CD8-positive, alpha-beta memory T cell (primary cell): ENCODE measurements around the gene CFAP44. TPM values are rescaled to one million over a fixed set of nuclear protein-coding genes. Genes with fewer than 3 reads are reported as not detected.
"Not testable (repeated sequence)": the region's sequence is repeated elsewhere in the genome, so short reads cannot be mapped to it uniquely, and the experiment has no call there.

ENCODE experiments used
- CTCF ChIA-PET: fragments of 350-600 bp; sonication (Branson Sonifier 250); formaldehyde crosslinking; loops from one replicate; lab custom pipeline; 2021; ENCODE audit warnings: antibody characterized with exemption; lab: Charles Lee
- POLR2A ChIA-PET: fragments of 350-600 bp; sonication (Branson Sonifier 250); formaldehyde crosslinking; loops from one replicate; lab custom pipeline; 2021; ENCODE audit warnings: antibody characterized with exemption; lab: Charles Lee
- DNase-seq, 5 donors: peaks; one replicate each; pipeline versions ENCODE4 v3.0.0 to v3.0.0-alpha.2; 2020 to 2022; ENCODE audit warnings: mixed read lengths in 1 of 5
- H3K27ac ChIP-seq: one replicate; pipeline ENCODE4 v1.7.0; 2013; ENCODE audit warnings: low read depth, mild to moderate bottlenecking, low read length, moderate library complexity
- H3K27me3 ChIP-seq: 2 replicates; pipeline ENCODE4 v1.7.0; 2013; ENCODE audit warnings: low read length, mild to moderate bottlenecking; ENCODE audit not compliant: insufficient read depth, poor library complexity, severe bottlenecking
- H3K36me3 ChIP-seq: 2 replicates; pipeline ENCODE4 v1.7.0; 2013; ENCODE audit warnings: mild to moderate bottlenecking, low read length, moderate library complexity; ENCODE audit not compliant: insufficient read depth
- H3K4me1 ChIP-seq: 2 replicates; pipeline ENCODE4 v1.7.0; 2013; ENCODE audit warnings: mild to moderate bottlenecking, low read length, moderate library complexity; ENCODE audit not compliant: insufficient read depth
- H3K4me3 ChIP-seq: 2 replicates; pipeline ENCODE4 v1.7.0; 2013; ENCODE audit warnings: mild to moderate bottlenecking, low read length
- H3K9me3 ChIP-seq: 2 replicates; pipeline ENCODE4 v1.7.0; 2013; ENCODE audit warnings: mild to moderate bottlenecking, low read length
- H3K27ac Mint-ChIP-seq, 8 donors: one replicate each; pipeline ENCODE4 v1.8.0; 2020 to 2021; ENCODE audit warnings: mixed read lengths in 8 of 8, mild to moderate bottlenecking in 6 of 8, inconsistent platforms in 3 of 8, moderate library complexity in 3 of 8
- H3K27me3 Mint-ChIP-seq, 2 donors: one replicate each; pipeline ENCODE4 v1.8.0; 2020 to 2021; ENCODE audit warnings: mixed read lengths in 2 of 2, mild to moderate bottlenecking in 1 of 2, moderate library complexity in 1 of 2
- H3K36me3 Mint-ChIP-seq, 3 donors: one replicate each; pipeline ENCODE4 v1.8.0; 2020 to 2021; ENCODE audit warnings: mixed read lengths in 3 of 3, inconsistent platforms in 1 of 3, mild to moderate bottlenecking in 1 of 3
- H3K4me1 Mint-ChIP-seq, 3 donors: one replicate each; pipeline ENCODE4 v1.8.0; 2020 to 2021; ENCODE audit warnings: mixed read lengths in 3 of 3, inconsistent platforms in 1 of 3, mild to moderate bottlenecking in 1 of 3
- H3K4me3 Mint-ChIP-seq, 7 donors: one replicate each; pipeline ENCODE4 v1.8.0; 2020 to 2021; ENCODE audit warnings: mixed read lengths in 7 of 7, mild to moderate bottlenecking in 6 of 7, moderate library complexity in 4 of 7, inconsistent platforms in 2 of 7
- H3K9me3 Mint-ChIP-seq, 5 donors: one replicate each; pipeline ENCODE4 v1.8.0; 2020 to 2022; ENCODE audit warnings: mixed read lengths in 5 of 5, mild to moderate bottlenecking in 3 of 5, moderate library complexity in 2 of 5, inconsistent platforms in 1 of 5
- polyA plus RNA-seq: library from polyadenylated mRNA; unstranded; fragments of 300-500 nt; fragmentation: Illumina TruSeq; gene quantifications from one replicate; pipeline ENCODE4 v1.2.3, GENCODE V29; 2021
- total RNA-seq, 2 experiments: library from RNA; stranded (reverse); gene quantifications; one replicate each; pipeline ENCODE4 v1.2.3, GENCODE V29; 2021

The CFAP44 gene
- total RNA-seq (1 to 10 TPM; 3.9 to 5.3 TPM), polyA plus RNA-seq (0.51 TPM)

- H3K27me3 Mint-ChIP-seq = no peaks in the 10 kb centered on the region
- H3K4me3 ChIP-seq = no peak within 1 kb of the TSS
- H3K4me3 Mint-ChIP-seq = peak within 1 kb of the TSS in 4 of 7 donors; percentile 35 to 57 (median 46)
- H3K4me1 ChIP-seq = no peaks in the 10 kb centered on the region
- H3K9me3 Mint-ChIP-seq = no peaks in the 10 kb centered on the region
- ChIA-PET POLR2A (no interaction called here), CTCF (no interaction called here)
- DNase-seq = peak in 4 of 5 donors; percentile 39 to 79 (median 52)
- H3K27me3 ChIP-seq = no peaks in the 10 kb centered on the region
- peaks cover 5 to 23% (median 10%) of the 10 kb centered on the region in 3 donors for H3K36me3 Mint-ChIP-seq
- H3K9me3 ChIP-seq = no peaks in the 10 kb centered on the region
- H3K27ac ChIP-seq = no peak within 1 kb of the TSS
- no peaks in the 10 kb centered on the region for H3K36me3 ChIP-seq
- H3K4me1 Mint-ChIP-seq = no peaks in the 10 kb centered on the region
- peak within 1 kb of the TSS in 1 of 8 donors; percentile 26 for H3K27ac Mint-ChIP-seq
These were observed at the start of gene CFAP44 for GRCh38 chr3:113441051-113441770. Gene CFAP44 (minus strand): TSS chr3:113441493. CDS start chr3:113433664, 7,829 bp downstream.

- Mint-ChIP-seq H3K9me3 (peaks cover 0 to 3% (median 2%) of the 10 kb centered on the region in 5 donors), H3K4me1 (peaks cover 17 to 19% (median 18%) of the 10 kb centered on the region in 3 donors), H3K27me3 (no peaks in the 10 kb centered on the region), H3K27ac (peak overlapping the region; percentile 40 to 89 (median 58)), H3K4me3 (peak overlapping the region; percentile 35 to 83 (median 66)), H3K36me3 (peaks cover 8 to 20% (median 11%) of the 10 kb centered on the region in 3 donors)
- Histone ChIP-seq H3K4me1 (no peaks in the 10 kb centered on the region), H3K4me3 (no peak overlapping the region), H3K27me3 (no peaks in the 10 kb centered on the region), H3K9me3 (no peaks in the 10 kb centered on the region), H3K27ac (no peak overlapping the region), H3K36me3 (no peaks in the 10 kb centered on the region)
- peak; percentile 3 to 52 (median 37) for DNase-seq
- CTCF ChIA-PET = interaction anchor here (1.1 to 1.7 kb wide), 2 partner anchors 9 to 92 kb away, joined by 3 to 7 read pairs; no protein-coding TSS in a partner anchor
- POLR2A ChIA-PET = interaction anchor here (0.6 kb wide), 1 partner anchor 211 kb away, joined by 3 read pairs; the partner anchor contains the start of gene USF3
These were observed 43.9 kb upstream of the CFAP44 start for GRCh38 chr3:113485161-113485609.

DNA sequence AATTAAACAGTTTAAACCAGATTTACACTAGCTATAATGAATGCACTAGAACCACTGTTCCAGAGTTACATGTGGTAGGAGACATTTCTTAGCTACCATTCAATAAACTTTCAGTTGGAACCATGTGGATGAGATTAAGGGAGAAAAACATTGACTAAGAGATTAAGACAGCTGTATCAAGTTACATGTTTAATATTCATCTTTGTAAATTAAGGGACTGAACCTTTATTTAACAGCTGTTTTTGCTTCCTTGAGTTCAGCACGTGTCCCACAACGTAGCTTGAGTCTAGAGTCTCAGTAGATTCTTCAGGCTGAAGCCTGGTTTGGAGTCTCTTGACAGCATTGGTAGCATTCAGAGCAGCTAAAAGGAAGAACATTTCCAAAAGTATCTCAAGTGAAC is 27.2 kb upstream of the CFAP44 start:
- CTCF ChIA-PET = interaction anchor here (1.0 kb wide), 1 partner anchor 18 kb away, joined by 3 read pairs; no protein-coding TSS in a partner anchor
- Mint-ChIP-seq H3K27me3 (no peaks in the 10 kb centered on the region), H3K36me3 (peaks cover 16 to 42% (median 28%) of the 10 kb centered on the region in 3 donors), H3K9me3 (peaks cover 0 to 2% (median 0%) of the 10 kb centered on the region in 5 donors), H3K27ac (no peak overlapping the region), H3K4me1 (peaks cover 0 to 1% (median 0%) of the 10 kb centered on the region in 3 donors), H3K4me3 (no peak overlapping the region)
- Histone ChIP-seq H3K4me3 (no peak overlapping the region), H3K4me1 (no peaks in the 10 kb centered on the region), H3K36me3 (peaks cover 10% of the 10 kb centered on the region), H3K27me3 (no peaks in the 10 kb centered on the region), H3K9me3 (no peaks in the 10 kb centered on the region), H3K27ac (no peak overlapping the region)
- POLR2A ChIA-PET = no interaction called here
- DNase-seq = no peak

DNA sequence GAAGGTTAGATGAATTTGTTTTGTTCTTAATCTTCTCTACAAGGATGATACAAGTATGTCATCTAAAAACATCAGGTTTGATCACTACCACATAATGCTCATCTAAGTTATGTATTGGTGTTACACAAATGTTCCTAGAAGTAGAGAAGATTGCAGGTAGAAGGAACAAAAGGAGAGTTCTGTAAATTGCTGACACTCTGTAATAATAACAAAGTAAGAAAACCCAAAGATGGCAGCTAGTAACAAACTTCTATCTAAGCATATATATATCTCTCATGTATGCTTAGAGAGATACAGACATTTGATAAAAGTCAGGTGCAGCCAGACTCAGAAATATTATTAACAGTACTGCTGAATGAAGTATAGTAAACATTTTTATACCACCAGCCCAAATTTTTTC is 20.2 kb upstream of the CFAP44 start:
- H3K27me3 ChIP-seq = no peaks in the 10 kb centered on the region
- H3K4me3 ChIP-seq = no peak overlapping the region
- no peak overlapping the region for H3K27ac Mint-ChIP-seq
- H3K4me1 ChIP-seq = no peaks in the 10 kb centered on the region
- no peaks in the 10 kb centered on the region for H3K4me1 Mint-ChIP-seq
- H3K36me3 Mint-ChIP-seq = peaks cover 28 to 67% (median 37%) of the 10 kb centered on the region in 3 donors
- ChIA-PET POLR2A (no interaction called here), CTCF (no interaction called here)
- peaks cover 14% of the 10 kb centered on the region for H3K36me3 ChIP-seq
- H3K27me3 Mint-ChIP-seq = no peaks in the 10 kb centered on the region
- no peak for DNase-seq
- peaks cover 0 to 5% (median 0%) of the 10 kb centered on the region in 5 donors for H3K9me3 Mint-ChIP-seq
- no peak overlapping the region for H3K4me3 Mint-ChIP-seq
- no peaks in the 10 kb centered on the region for H3K9me3 ChIP-seq
- no peak overlapping the region for H3K27ac ChIP-seq

DNA sequence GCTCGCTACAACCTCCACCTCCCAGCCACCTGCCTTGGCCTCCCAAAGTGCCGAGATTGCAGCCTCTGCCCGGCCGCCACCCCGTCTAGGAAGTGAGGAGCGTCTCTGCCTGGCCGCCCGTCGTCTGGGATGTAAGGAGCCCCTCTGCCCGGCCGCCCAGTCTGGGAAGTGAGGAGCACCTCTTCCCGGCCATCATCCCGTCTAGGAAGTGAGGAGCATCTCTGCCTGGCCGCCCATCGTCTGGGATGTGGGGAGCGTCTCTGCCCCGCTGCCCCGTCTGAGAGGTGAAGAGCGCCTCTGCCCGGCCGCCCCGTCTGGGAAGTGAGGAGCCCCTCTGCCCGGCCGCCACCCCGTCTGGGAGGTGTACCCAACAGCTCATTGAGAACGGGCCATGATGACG is 17.3 kb upstream of the CFAP44 start:
- H3K4me3 Mint-ChIP-seq, H3K4me3 ChIP-seq, H3K27me3 Mint-ChIP-seq, H3K9me3 ChIP-seq, DNase-seq, H3K4me1 ChIP-seq, H3K27me3 ChIP-seq, H3K27ac Mint-ChIP-seq, H3K4me1 Mint-ChIP-seq, H3K9me3 Mint-ChIP-seq, H3K27ac ChIP-seq, POLR2A ChIA-PET, CTCF ChIA-PET: not testable (repeated sequence)
- peaks cover 13% of the 10 kb centered on the region for H3K36me3 ChIP-seq
- peaks cover 27 to 72% (median 39%) of the 10 kb centered on the region in 3 donors for H3K36me3 Mint-ChIP-seq

DNA sequence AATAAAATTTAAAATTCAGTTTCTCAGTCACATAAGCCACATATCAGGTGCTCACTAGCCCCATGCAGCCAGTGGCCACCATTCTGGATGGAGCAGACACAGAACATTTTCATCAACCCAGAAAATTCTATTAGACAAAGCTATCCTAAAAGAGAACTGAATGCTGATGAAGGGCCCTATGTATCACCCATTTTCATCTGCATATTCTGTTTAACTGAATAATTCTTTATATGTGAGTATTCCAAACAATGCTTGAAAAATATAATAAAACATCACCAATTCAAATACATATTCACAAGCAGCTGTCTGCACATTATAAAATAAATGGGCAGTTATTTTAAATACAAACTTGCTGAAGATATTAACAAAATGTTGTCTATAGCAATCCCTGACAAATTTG is 14.2 kb upstream of the CFAP44 start:
- Mint-ChIP-seq H3K36me3 (peaks cover 22 to 71% (median 38%) of the 10 kb centered on the region in 3 donors), H3K27me3 (no peaks in the 10 kb centered on the region), H3K9me3 (no peaks in the 10 kb centered on the region), H3K27ac (no peak overlapping the region), H3K4me1 (no peaks in the 10 kb centered on the region), H3K4me3 (no peak overlapping the region)
- no peaks in the 10 kb centered on the region for H3K9me3 ChIP-seq
- H3K4me3 ChIP-seq = no peak overlapping the region
- H3K4me1 ChIP-seq = no peaks in the 10 kb centered on the region
- ChIA-PET POLR2A (no interaction called here), CTCF (no interaction called here)
- DNase-seq = no peak
- no peaks in the 10 kb centered on the region for H3K27me3 ChIP-seq
- peaks cover 11% of the 10 kb centered on the region for H3K36me3 ChIP-seq
- H3K27ac ChIP-seq = no peak overlapping the region

GRCh38 chr3:113454630-113455029 is 13.3 kb upstream of the CFAP44 start:
- POLR2A ChIA-PET = no interaction called here
- H3K4me1 Mint-ChIP-seq = no peaks in the 10 kb centered on the region
- H3K27me3 Mint-ChIP-seq = no peaks in the 10 kb centered on the region
- no peak for DNase-seq
- H3K27ac Mint-ChIP-seq = peak overlapping the region in 1 of 8 donors; percentile 12
- peaks cover 9% of the 10 kb centered on the region for H3K36me3 ChIP-seq
- H3K27me3 ChIP-seq = no peaks in the 10 kb centered on the region
- no peak overlapping the region for H3K27ac ChIP-seq
- no peaks in the 10 kb centered on the region for H3K4me1 ChIP-seq
- CTCF ChIA-PET = no interaction called here
- no peak overlapping the region for H3K4me3 ChIP-seq
- H3K9me3 Mint-ChIP-seq = no peaks in the 10 kb centered on the region
- no peaks in the 10 kb centered on the region for H3K9me3 ChIP-seq
- H3K36me3 Mint-ChIP-seq = peaks cover 16 to 65% (median 31%) of the 10 kb centered on the region in 3 donors
- H3K4me3 Mint-ChIP-seq = no peak overlapping the region

DNA sequence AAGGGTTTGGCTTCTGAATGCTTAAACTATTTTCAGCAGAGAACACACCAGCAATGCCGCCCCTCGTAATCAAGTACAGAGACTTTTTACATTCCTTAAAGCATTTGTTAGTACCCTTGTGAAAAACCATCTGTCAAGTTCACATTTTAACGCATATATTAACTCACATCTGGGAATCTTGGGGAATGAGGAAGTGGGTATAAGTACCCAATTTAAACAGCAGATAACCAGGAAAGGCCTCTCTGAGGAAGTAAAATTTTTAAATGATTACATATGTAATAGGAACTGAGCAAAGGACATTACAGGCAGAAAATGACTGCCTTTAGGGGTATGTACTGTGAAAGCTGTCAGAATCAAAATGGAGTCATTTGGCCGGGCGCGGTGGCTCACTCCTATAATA is 12.8 kb upstream of the CFAP44 start:
- Histone ChIP-seq H3K9me3 (no peaks in the 10 kb centered on the region), H3K4me3 (no peak overlapping the region)
- POLR2A ChIA-PET = no interaction called here

More for the DNA sequence above, 12.8 kb upstream of the CFAP44 start:
- Mint-ChIP-seq H3K36me3 (peaks cover 16 to 64% (median 29%) of the 10 kb centered on the region in 3 donors), H3K27ac (no peak overlapping the region), H3K27me3 (no peaks in the 10 kb centered on the region), H3K4me1 (no peaks in the 10 kb centered on the region), H3K4me3 (no peak overlapping the region), H3K9me3 (no peaks in the 10 kb centered on the region)
- DNase-seq = no peak
- no peak overlapping the region for H3K27ac ChIP-seq
- CTCF ChIA-PET = no interaction called here
- no peaks in the 10 kb centered on the region for H3K4me1 ChIP-seq
- H3K27me3 ChIP-seq = no peaks in the 10 kb centered on the region
- peaks cover 9% of the 10 kb centered on the region for H3K36me3 ChIP-seq
